ENCODE measurements around the gene GDPD4.

Gene GDPD4

GRCh38 chr11:77294040-77294439 lies 7.4 kb downstream of the GDPD4 start:
- no peak for DNase-seq

DNA sequence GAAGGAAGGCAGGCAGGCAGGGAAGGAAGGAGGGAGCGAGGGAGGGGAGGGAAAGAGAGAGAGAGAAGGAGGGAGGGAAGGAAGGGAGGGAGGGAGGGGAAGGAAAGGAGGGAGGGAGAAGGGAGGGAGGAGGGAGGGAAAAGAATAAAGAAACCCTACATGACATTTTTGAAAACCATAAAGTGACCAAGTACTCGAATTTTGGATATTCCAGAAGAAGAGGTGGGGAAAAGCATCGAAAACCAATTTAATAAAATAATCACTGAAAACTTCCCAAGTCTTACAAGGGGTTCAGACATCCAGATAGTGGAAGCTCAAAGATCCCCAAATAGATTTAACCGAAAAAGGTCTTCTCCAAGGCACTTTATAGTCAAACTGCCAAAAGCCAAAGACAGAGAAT lies 11.7 kb downstream of the GDPD4 start:
- DNase-seq, result no peak

DNA sequence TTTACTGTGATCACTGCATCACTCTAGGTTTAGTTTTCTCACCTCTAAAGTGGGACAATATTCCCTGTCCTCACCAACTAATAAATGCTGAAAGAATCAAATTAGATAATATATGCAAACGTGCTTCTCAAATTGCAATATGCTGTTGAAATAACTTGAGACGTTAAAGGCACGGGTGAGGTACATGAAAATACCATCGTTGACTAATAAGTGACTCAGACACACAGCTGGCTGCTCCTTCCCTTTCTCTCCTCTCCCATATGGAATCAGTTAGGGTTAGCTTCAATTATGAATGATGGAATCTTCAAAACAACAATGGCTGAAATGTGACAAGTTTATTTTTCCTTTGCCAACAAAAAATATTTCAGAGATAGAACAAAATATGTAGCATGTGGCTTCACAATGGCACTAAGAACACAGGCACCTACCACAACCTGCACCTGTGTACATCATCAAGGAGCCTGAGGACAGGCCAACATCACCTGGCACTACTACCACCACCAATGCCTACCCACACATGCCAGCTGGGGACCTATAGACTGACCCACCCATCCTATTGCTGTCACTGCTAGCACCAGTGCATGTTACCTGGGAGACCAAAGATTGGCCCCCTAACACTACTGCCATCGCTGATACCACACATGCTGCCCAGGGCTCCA lies 13.7 kb downstream of the GDPD4 start:
- DNase-seq, result peak; percentile 89

DNA sequence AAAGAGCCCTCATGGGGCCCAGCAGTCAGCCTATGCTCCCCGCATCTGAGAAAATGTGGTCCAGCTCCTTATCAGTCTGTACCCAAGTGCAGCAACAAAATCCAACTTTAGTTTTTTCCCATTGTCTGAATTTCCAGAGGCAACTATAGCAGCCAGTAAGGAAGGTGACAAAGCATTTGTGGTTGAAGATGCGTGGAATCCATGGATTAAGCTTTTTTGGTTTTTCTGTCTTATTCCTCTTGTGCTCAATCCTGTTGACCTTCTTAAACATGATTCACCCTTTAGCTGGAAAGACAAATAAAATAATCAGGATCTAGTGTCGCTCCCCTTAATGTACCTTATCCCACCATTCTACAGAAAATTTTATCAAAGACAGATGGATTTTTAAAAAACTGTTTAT lies 14.3 kb downstream of the GDPD4 start:
- peak; percentile 46 for DNase-seq

DNA sequence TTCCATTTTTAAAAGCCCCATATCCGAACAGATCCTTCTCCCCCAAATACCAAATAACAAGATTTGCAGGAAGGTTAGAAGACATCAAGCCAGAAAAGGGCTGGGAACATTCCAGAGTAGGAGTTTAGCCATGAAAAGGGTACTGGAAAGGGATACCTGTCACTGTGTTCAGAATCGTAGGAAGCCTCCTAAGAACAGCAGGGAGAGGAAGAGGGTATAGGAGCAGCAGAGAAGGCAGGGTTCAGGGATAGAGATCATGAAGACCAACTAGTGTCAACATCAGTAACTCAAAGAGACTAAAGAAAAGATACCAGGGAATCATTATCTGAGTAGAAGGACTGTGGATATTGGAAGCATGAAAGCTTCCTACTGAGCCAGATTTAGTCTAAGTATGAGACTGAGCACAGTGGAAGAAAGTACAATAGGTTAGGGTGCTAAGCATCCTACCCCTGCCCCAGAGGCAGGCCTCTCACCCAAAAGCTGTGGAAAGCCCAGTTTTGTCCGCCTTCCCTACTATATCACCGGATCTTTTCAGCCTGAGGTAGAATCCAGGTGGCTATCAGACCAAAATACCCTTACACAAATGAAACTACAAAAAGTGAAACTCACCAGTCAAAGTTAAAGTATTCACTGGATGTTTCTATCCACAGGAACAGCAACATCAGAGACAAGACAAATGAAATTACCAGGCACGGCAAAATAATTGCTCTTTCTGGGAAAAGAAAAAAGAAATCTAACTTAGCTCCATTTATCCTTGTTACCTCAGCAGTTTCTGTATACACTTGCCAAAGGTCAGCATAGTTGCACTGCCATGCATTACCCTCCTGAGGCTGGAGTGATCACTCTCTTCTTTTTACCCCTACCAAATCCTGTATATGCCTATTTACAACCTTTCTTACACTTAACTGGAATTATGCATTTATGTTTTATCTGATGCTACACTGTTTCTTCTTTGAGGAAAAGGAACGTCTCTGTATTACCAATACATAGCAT lies 16.7 kb downstream of the GDPD4 start:
- DNase-seq, result no peak

- DNase-seq, result no peak
These were observed 18.4 kb downstream of the GDPD4 start for GRCh38 chr11:77283101-77283500.

- peak; percentile 46 for DNase-seq
These were observed 22.6 kb downstream of the GDPD4 start for GRCh38 chr11:77278595-77279506.

GRCh38 chr11:77276271-77276670 lies 25.2 kb downstream of the GDPD4 start:
- no peak for DNase-seq

DNA sequence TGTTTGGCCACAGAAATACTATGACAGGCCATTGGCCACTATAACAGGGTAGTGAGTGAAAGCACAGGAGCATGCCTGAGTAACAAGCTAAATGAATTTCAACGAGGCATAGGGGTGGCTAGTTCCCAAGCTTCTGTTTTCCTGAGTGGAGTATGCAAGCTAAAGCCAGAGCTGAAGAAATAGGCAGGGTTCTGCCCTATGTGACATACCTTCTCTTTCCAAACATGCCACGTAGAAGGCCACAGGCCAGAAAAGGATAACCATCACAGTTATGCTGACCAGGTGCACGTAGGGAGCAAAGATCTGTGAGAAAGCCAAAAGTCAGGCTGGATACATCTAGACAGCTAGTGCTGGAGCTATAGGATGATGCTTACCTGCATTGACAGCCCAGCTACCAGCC lies 30.6 kb downstream of the GDPD4 start:
- no peak for DNase-seq

DNA sequence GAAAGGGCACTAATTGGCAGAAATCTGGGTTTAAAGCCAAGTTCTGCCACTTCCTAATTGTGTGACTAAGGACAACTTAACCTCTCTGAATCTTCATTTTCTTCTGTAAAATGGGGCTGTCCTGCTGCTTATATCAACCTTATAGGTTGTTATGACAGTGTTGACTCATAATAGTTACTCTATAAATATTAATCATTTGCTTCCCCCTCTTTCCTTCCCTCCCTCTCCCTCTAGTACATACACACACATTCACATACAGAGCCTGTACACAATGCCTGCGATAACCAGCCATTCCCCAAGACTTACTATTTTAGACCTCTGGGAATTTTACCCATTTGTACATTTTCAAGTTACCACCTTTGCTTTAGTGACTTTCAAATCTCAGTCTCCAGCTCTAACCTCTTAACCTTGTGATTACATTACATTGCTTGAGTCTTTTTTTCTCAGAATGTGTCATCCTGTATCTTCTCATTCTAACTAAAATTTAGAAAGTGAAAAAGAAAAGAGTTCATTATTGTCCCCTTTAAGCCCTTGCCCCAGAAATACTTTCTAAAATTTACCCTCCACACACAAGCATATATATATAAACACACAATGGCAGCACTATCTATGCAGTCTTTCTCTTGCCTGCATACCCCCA lies 31.9 kb downstream of the GDPD4 start:
- peak; percentile 41 for DNase-seq

DNA sequence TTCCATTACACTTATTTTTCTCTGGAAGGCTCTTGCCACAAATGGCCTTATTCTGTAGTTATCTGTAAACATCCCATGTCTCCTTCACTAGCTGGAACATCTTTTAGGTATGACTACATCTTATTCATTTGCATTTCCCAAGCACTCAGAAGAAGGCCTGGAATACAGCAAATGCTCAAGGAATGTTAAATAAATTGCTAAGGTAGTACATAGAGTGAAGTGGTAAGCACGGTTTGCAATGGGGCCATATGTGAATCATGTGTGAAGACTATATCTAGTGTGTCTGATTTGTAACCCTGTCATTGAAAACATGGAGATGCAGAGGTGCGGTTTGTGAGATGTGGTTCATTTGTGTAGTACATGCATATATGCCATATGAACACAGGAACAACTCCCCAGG lies 33.5 kb downstream of the GDPD4 start:
- peak; percentile 85 for DNase-seq

DNA sequence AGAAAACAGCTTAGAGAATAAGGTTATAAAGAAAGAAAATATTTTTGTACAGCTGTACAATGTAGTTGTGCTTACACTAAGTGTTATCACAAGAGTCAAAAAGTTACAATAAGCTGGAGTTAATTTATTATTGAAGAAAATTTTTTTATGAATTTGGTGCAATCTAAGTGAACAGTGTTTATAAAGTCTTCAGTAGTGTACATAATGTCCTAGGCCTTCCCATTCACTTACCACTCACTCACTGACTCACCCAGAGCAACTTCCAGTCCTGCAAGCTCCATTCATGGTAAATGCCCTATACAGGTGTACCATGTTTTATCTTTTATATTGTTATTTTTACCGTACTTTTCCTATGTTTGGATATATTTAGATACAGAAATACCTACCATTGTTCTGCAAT lies 34.7 kb downstream of the GDPD4 start:
- DNase-seq, result no peak

GRCh38 chr11:77262803-77263202 lies 38.7 kb downstream of the GDPD4 start:
- no peak for DNase-seq

DNA sequence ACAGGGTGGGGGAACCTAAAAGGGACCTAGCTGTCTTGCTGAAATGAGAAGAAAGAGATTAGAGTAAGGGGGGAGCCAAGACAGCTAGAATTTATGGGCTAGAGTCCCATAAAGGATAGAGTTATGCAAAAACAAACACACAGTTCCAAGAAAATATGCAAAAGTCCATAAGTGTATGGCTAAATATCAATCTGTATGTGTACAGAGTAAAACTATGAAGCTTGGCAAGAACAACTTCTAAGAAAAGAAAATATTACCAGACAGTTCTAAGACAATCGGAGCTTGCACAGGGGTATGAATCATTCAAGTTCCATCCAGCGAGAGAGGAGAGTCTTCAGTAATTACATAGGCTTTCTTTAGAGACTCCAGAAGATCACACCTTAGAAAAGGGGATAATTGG lies 41.8 kb downstream of the GDPD4 start:
- peak; percentile 51 for DNase-seq

GRCh38 chr11:77253690-77254089 lies 47.8 kb downstream of the GDPD4 start:
- DNase-seq, result no peak

DNA sequence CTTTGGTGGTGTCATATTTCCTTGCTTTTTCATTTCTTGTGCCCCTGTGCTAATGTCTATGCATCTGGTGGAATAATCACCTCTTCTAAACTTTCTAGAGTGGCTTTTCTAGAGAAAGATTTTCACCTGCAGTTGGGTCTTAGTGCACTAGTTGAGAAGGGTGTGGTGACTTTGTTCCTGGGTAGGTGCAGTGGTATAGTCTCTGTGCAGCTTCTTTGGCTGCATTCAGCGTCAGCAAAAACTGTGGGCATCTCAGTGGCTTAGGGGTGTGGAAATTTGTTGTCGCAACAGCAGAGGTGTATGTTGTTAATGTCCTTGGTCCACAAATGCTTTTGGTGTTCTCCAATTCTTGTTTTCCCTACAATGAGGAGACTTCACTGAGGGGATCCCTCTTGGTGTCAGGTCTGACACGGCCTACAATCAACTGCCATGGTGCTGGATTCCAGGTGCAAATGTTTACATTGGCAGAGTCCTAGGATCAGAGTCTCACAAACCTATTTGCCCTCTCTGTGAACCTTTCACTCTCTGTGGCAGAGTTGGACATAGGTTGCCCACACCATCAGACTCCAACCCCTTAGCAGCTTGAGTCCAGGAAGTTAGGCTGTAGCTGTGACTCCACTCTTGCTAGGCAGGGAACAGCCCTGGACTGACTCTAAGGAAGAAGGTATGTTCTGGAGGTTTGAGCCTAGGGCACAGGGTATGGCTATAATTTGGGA lies 48.8 kb downstream of the GDPD4 start:
- no peak for DNase-seq

DNA sequence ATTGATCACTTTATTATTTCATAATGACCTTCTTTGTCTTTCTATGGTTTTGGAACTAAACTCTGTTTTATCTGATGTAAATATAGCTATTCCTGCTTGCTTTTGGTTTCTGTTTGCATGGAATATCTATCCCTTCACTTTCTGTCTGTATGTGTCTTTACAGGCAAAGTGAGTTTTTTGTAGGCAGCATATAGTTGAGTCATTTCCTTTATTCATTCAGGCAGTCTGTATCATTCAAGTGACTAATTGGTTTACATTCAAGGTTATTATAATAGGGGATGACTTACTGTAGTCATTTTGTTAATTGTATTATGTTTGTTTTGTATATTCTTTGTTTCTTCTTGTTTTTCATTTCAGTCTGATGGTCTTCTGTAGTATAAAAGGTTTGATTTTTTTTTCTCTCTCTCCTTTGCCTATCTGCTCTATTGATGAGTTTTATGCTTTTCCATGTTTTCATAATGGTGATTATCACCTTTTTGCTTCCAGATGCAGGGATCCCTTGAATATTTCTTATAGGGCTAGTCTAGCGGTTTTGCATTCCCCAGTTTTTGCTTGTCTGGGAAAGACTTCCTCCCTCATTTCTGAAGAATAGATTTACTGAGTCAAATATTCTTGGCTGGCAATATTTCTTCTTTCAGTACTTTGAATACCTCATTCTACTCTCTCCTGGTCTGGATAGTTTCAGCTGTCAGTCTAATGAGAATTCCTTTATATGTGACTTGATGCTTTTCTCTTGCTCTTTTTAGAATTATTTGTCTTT lies 50.4 kb downstream of the GDPD4 start:
- DNase-seq, result peak; percentile 74

GRCh38 chr11:77249427-77249826 lies 52.1 kb downstream of the GDPD4 start:
- DNase-seq, result peak; percentile 47

DNA sequence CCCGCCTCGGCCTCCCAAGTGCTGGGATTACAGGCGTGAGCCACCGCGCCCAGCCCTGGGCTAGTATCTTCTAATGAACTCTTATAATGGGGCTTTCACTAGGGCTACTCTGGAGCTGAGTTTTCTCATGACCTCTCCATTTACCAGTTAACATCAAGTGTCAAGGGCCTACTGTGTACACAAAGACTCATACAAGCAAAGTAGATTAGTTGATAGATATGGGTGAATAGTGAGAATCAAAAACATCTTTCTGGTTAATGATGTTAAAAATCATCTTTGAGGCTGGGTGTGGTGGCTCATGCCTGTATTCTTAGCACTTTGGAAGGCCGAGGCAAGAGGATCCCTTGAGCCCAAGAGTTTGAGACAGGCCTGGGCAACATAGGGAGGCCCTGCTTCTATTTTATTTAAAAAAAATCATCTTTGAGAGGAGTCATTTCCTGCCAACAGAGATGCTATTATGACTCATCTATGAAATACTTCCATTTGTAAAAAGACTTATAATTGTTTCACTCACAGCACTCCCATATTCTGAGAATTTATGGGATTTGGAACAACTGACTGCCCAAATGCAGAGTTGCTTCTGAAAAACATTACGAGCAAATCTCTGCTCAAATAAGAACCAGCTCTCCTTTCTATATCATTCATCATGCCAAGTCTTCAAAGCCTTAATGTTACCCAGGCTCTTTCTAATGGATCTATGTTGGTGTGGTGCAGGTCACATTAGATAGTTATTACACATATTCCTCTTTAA lies 57.0 kb downstream of the GDPD4 start:
- peak; percentile 90 for DNase-seq

DNA sequence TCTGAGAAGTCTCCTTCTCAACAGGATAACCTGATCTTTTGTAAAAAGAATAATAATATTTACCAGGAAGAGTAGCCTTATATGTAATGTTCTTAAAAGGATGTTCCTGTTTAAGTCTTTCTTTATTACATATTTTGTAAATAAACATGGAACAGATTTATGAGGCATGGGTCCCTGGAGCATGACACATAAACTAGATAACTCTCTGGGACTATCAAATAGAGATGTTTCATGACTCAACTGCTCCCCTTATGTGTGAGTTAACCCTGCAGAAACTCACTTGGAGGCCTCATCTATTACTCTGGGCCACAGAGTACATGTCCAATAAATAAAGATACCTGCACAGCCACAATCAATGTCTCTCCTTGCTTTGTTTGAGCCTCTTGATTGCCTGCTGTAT lies 64.6 kb downstream of the GDPD4 start:
- DNase-seq, result peak; percentile 32
